ENCODE data around the gene ZNF217.

- TF ChIP-seq CTCF (conservative IDR thresholded peaks at IDR 0.05; ENCODE audit: low read length) = no peak
- no peak for TF ChIP-seq EZH2phosphoT487 (IDR thresholded peaks at IDR 0.05; ENCODE audit: borderline replicate concordance)
Observed at GRCh38 chr20:53625311-53626129, 31.9 kb upstream of the ZNF217 start.

Measured in Loucy (cell line).